ENCODE data around the gene GABBR1. TPM values are rescaled to one million over a fixed set of nuclear protein-coding genes. Genes with fewer than 3 reads are reported as not detected.

Gene GABBR1
- total and polyA plus RNA-seq, 2 of the 13 experiments (the other 11 are each of a cell fraction or from before 2014, with no cell fraction given): 0.07 to 0.37 TPM

GRCh38 chr6:29629571-29629970 lies 3.4 kb downstream of the GABBR1 start:
- no peaks in the 10 kb centered on the region; the same call in 1 of the 2 replicates for H4K20me1 ChIP-seq (ENCODE audit: insufficient read depth, low read length)
- no peak for TF ChIP-seq ATF2 (CRISPR knock-in tag; IDR thresholded peaks at IDR 0.05)
- no peak overlapping the region for H3K4me3 ChIP-seq (replicated peaks in 1 of 3; ENCODE audit: insufficient read depth in 1 of 3, low read depth in 2 of 3, low read length in 3 of 3)
- peaks cover 27% of the 10 kb centered on the region for H3K4me1 ChIP-seq (ENCODE audit: insufficient read depth, low read length)
- no peak overlapping the region for H3K9ac ChIP-seq (ENCODE audit: insufficient read depth, low read depth, low read length)
- FAIRE-seq: no peak
- in situ Hi-C loops (cut with HindIII; ENCODE audit: extremely low pct_ligation_motif_present, low pct_unique_long_range_greater_than_20kb) (no loop called here), intact Hi-C loops (cut with micrococcal nuclease; ENCODE audit: unreplicated experiment) (no loop called here)
- no peak for DNase-seq (ENCODE audit: low spot score)
- no peaks in the 10 kb centered on the region for H3K79me2 ChIP-seq (ENCODE audit: insufficient read depth, low read length)
- peaks cover 5 to 72% of the 10 kb centered on the region in 2 experiments for H3K27me3 ChIP-seq (ENCODE audit: control insufficient read depth in 1 of 2, insufficient read depth in 2 of 2, low read length in 2 of 2)
- ChIA-PET POLR2A (no interaction called here), CTCF (ENCODE audit: low intra/inter-chr PET ratio, low total read pairs) (no interaction called here)
- no peak overlapping the region for H2AFZ ChIP-seq (ENCODE audit: low read length)
- no peak overlapping the region for H3K4me2 ChIP-seq (ENCODE audit: low read depth, low read length)
- BruUV-seq (replicated peaks): no TSS peak
- H3K9me3 ChIP-seq (ENCODE audit: low read length): no peaks in the 10 kb centered on the region
- no peak overlapping the region for H3K27ac ChIP-seq (ENCODE audit: extremely low read length, insufficient read depth, low read length)
- H3K36me3 ChIP-seq (replicated peaks in 1 of 2; ENCODE audit: control insufficient read depth in 1 of 2, insufficient read depth in 2 of 2, low read length in 2 of 2): no peaks in the 10 kb centered on the region
- no peak for ATAC-seq
- WGBS (ENCODE audit: low lambda C conversion rate): 18% methylated on average over 2 of the region's 2 CpGs

GRCh38 chr6:29628419-29629281 lies 4.3 kb downstream of the GABBR1 start:
- ChIA-PET CTCF (ENCODE audit: low intra/inter-chr PET ratio, low total read pairs) (no interaction called here), POLR2A (no interaction called here)
- in situ Hi-C loops (cut with HindIII; ENCODE audit: extremely low pct_ligation_motif_present, low pct_unique_long_range_greater_than_20kb): no loop called here
- Histone ChIP-seq H4K20me1 (ENCODE audit: insufficient read depth, low read length) (no peaks in the 10 kb centered on the region; the same call in 1 of the 2 replicates), H3K9ac (ENCODE audit: insufficient read depth, low read depth, low read length) (no peak overlapping the region), H3K79me2 (ENCODE audit: insufficient read depth, low read length) (no peaks in the 10 kb centered on the region), H3K36me3 (replicated peaks in 1 of 2; ENCODE audit: control insufficient read depth in 1 of 2, insufficient read depth in 2 of 2, low read length in 2 of 2) (no peaks in the 10 kb centered on the region), H3K4me1 (ENCODE audit: insufficient read depth, low read length) (peaks cover 25% of the 10 kb centered on the region), H2AFZ (ENCODE audit: low read length) (peak overlapping the region; percentile 68), H3K27me3 (ENCODE audit: control insufficient read depth in 1 of 2, insufficient read depth in 2 of 2, low read length in 2 of 2) (peaks cover 5 to 69% of the 10 kb centered on the region in 2 experiments), H3K4me2 (ENCODE audit: low read depth, low read length) (peak overlapping the region; percentile 79), H3K9me3 (ENCODE audit: low read length) (no peaks in the 10 kb centered on the region), H3K4me3 (replicated peaks in 1 of 3; ENCODE audit: insufficient read depth in 1 of 3, low read depth in 2 of 3, low read length in 3 of 3) (peak overlapping the region; percentile 30 to 63 (median 41); a peak in 3 of 6 replicates), H3K27ac (ENCODE audit: extremely low read length, insufficient read depth, low read length) (no peak overlapping the region)
- BruUV-seq (replicated peaks): no TSS peak
- intact Hi-C loops (cut with micrococcal nuclease; ENCODE audit: unreplicated experiment): no loop called here
- peak; percentile 43 for DNase-seq (ENCODE audit: low spot score)
- FAIRE-seq: no peak
- ATAC-seq: peak; percentile 89
- 15% methylated on average over 32 of the region's 32 CpGs for WGBS (ENCODE audit: low lambda C conversion rate)
- TF ChIP-seq ZNF576 (CRISPR knock-in tag; IDR thresholded peaks at IDR 0.05) (no peak), NFKB2 (CRISPR knock-in tag; IDR thresholded peaks at IDR 0.05; ENCODE audit: borderline replicate concordance) (0 out of 2 replicates have a peak, but pooled peaks have one; percentile 29), PCBP1 (IDR thresholded peaks at IDR 0.05; ENCODE audit: borderline replicate concordance, low read depth, low read length) (peak; percentile 18; the same call in 1 of the 2 replicates), ZNF547 (CRISPR knock-in tag; IDR thresholded peaks at IDR 0.05) (0 out of 2 replicates have a peak, but pooled peaks have one; percentile 35), RAD21 (CRISPR knock-in tag; IDR thresholded peaks at IDR 0.05) (0 out of 2 replicates have a peak, but pooled peaks have one; percentile 39), ZNF275 (CRISPR knock-in tag; IDR thresholded peaks at IDR 0.05; ENCODE audit: borderline replicate concordance) (no peak), ELK4 (CRISPR knock-in tag; IDR thresholded peaks at IDR 0.05; ENCODE audit: borderline replicate concordance) (no peak), HMGXB4 (CRISPR knock-in tag; IDR thresholded peaks at IDR 0.05; ENCODE audit: borderline replicate concordance in 1 of 2, low read depth in 1 of 2) (peak; percentile 72 to 74; a peak in 3 of 4 replicates)
